ENCODE results near the gene MORN3.
A peak's percentile ranks its signal among the peaks of the same experiment; 100 is the strongest.
"Not testable (repeated sequence)": the region's sequence is repeated elsewhere in the genome, so short reads cannot be mapped to it uniquely, and the experiment has no call there.

MORN3 gene

GRCh38 chr12:121678716-121679300 lies 9.4 kb upstream of the MORN3 start:
- DNase-seq (ENCODE audit: low read depth), result no peak
- no peak for TF ChIP-seq CTCF (conservative IDR thresholded peaks at IDR 0.05; ENCODE audit: low read length)
- no peak overlapping the region for H3K4me3 ChIP-seq (ENCODE audit: low read length)

GRCh38 chr12:121678305-121678704 lies 8.9 kb upstream of the MORN3 start:
- no peak for DNase-seq (ENCODE audit: low read depth)
- H3K4me3 ChIP-seq (ENCODE audit: low read length), result no peak overlapping the region
- no peak for TF ChIP-seq CTCF (conservative IDR thresholded peaks at IDR 0.05; ENCODE audit: low read length)

DNA sequence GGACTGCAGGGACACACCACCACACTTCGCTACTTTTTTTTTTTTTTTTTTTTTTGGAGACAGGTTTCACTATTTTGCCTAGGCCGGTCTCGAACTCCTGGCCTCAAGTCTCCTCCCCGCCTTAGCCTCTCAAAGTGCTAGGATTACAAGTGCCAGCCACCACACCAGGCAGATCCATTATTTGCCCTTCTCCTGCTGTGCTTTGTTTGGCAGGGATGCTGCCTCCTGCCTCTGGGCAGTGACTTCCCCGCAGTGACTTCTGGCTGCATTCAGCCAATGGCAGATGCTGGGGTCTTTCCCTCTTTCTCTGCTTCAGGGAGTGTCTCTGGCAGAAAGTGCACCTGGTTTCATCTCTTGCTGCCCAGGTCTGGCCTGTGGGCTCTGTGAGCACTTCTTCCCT lies 6.7 kb upstream of the MORN3 start:
- no peak for TF ChIP-seq CTCF (conservative IDR thresholded peaks at IDR 0.05; ENCODE audit: low read length)
- DNase-seq (ENCODE audit: low read depth), result no peak
- H3K4me3 ChIP-seq (ENCODE audit: low read length), result no peak overlapping the region

- H3K4me3 ChIP-seq (ENCODE audit: low read length), result no peak overlapping the region
- no peak for TF ChIP-seq CTCF (conservative IDR thresholded peaks at IDR 0.05; ENCODE audit: low read length)
- DNase-seq (ENCODE audit: low read depth), result peak; percentile 29
Observed at GRCh38 chr12:121673013-121673511, 3.6 kb upstream of the MORN3 start.

DNA sequence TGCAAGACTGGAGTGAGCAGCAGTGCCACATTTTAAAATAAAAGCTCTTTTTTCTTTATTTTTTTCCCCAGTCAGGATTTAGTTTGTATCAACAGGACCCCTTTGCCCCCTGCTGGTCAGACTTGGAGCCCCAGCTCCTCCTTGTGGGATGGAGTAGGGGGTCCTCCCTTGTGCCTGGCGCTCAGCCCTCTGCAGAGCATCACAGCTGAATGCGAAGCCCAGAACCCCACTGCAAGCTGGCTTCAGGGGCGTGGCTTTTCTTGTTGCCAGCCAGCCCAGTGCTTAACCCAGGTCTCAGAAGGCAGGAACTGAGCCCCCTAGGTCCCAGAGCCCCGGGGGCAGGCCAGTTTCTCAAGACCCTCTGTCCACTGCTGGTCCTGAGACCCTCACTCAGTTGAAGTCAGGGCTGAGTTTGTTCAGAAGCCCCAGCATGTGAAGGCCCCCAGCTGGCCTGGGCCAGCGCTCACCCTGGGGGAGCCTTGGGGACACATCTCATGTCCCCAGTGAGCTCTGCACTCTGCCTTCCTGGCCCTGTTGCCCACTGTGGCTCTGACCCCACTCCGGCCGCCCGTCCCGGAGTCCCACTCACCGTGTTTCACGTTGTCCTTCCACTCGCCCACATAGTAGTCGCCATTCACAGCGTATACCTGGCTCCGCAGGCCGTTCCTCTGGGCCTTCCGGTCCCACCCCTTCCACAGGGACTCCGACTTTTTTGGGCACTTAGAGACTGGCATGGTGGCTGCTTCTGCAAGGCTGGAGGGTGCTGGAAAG lies 519 bp downstream of the MORN3 start:
- peak; percentile 59 for TF ChIP-seq CTCF (conservative IDR thresholded peaks at IDR 0.05; ENCODE audit: low read length)
- DNase-seq (ENCODE audit: low read depth), result peak; percentile 23

GRCh38 chr12:121666829-121667228 lies 2.6 kb downstream of the MORN3 start:
- H3K4me3 ChIP-seq (ENCODE audit: low read length); DNase-seq (ENCODE audit: low read depth): not testable (repeated sequence)

More for the DNA sequence above, 519 bp downstream of the MORN3 start:
- no peak overlapping the region for H3K4me3 ChIP-seq (ENCODE audit: low read length)

- no peak for DNase-seq (ENCODE audit: low read depth)
- no peak for TF ChIP-seq CTCF (conservative IDR thresholded peaks at IDR 0.05; ENCODE audit: low read length)
- no peak overlapping the region for H3K4me3 ChIP-seq (ENCODE audit: low read length)
Observed at GRCh38 chr12:121663610-121663929, 5.9 kb downstream of the MORN3 start.

DNA sequence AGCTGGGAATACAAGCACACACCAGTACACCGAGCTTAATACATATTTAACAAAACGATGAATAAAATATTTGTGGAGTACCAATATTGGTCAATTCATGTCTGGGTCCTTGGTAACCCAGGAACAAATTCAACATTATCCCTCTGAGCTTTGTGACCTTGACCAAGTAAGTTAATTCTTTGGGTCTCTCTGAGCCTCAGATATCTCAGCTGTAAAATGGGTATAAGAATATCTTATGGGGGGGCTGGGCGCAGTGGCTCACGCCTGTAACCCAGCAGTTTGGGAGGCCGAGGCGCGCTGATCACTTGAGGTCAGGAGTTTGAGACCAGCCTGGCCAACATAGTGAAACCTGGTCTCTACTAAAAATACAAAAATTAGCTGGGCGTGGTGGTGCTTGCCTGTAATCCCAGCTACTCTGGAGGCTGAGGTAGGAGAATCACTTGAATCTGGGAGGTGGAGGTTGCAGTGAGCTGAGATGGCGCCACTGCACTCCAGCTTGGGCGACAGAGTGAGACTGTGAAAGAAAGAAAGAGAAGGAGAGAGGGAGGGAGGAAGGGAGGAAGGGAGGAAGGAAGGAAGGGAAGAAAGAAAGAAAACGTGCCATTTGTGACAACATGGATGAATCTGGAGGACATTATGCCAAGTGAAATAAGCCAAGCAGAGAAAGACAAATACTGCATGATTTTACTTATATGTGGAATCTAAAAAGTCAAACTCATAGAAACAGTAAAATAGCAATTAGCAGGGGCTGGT lies 7.9 kb downstream of the MORN3 start:
- DNase-seq (ENCODE audit: low read depth), result not testable (repeated sequence)

More for the DNA sequence above, 7.9 kb downstream of the MORN3 start:
- not testable (repeated sequence) for H3K4me3 ChIP-seq (ENCODE audit: low read length)
